ENCODE results near the gene RPL13. TPM values are rescaled to one million over a fixed set of nuclear protein-coding genes. Genes with fewer than 3 reads are reported as not detected.

The RPL13 gene
- total and polyA plus RNA-seq, 7 donors = 3,641 to 19,173 (median 7,437) TPM

GRCh38 chr16:89554343-89554742, 6.1 kb upstream of the RPL13 start:
- Histone ChIP-seq H3K27ac (no peak overlapping the region), H3K36me3 (peaks cover 23 to 79% (median 39%) of the 10 kb centered on the region in 4 donors), H3K9me3 (no peaks in the 10 kb centered on the region), H3K4me1 (peaks cover 0 to 2% (median 2%) of the 10 kb centered on the region in 4 donors), H3K4me3 (no peak overlapping the region), H3K27me3 (no peaks in the 10 kb centered on the region)
- WGBS, 2 donors = 96 to 97% methylated on average over 12 of the region's 12 CpGs
- intact Hi-C loops (cut with DNase I) = no loop called here
- no peak for TF ChIP-seq POLR2A (IDR thresholded peaks at IDR 0.05)
- no peak for TF ChIP-seq CTCF (IDR thresholded peaks at IDR 0.05)
- TF ChIP-seq EP300 (IDR thresholded peaks at IDR 0.05) = no peak
- TF ChIP-seq POLR2AphosphoS5 (IDR thresholded peaks at IDR 0.05) = no peak
- DNase-seq = no peak

GRCh38 chr16:89555265-89555664, 5.2 kb upstream of the RPL13 start:
- Histone ChIP-seq H3K9me3 (no peaks in the 10 kb centered on the region), H3K27me3 (no peaks in the 10 kb centered on the region), H3K4me1 (peaks cover 0 to 8% (median 8%) of the 10 kb centered on the region in 4 donors), H3K4me3 (no peak overlapping the region), H3K36me3 (peaks cover 20 to 70% (median 32%) of the 10 kb centered on the region in 4 donors), H3K27ac (no peak overlapping the region)
- 95% methylated on average over 16 of the region's 16 CpGs for WGBS, 2 donors
- intact Hi-C loops (cut with DNase I) = loop anchor here (5.0 kb wide), 2 partner anchors 48 to 218 kb away; partner anchors contain the start of gene SPG7
- no peak for DNase-seq
- no peak for TF ChIP-seq POLR2A (IDR thresholded peaks at IDR 0.05)
- TF ChIP-seq POLR2AphosphoS5 (IDR thresholded peaks at IDR 0.05) = no peak
- TF ChIP-seq CTCF (IDR thresholded peaks at IDR 0.05) = no peak
- no peak for TF ChIP-seq EP300 (IDR thresholded peaks at IDR 0.05)

GRCh38 chr16:89555780-89556179, 4.7 kb upstream of the RPL13 start:
- 90 to 92% methylated on average over 13 of the region's 13 CpGs for WGBS, 2 donors
- H3K4me1 ChIP-seq = peaks cover 0 to 8% (median 8%) of the 10 kb centered on the region in 4 donors
- H3K4me3 ChIP-seq = no peak overlapping the region
- no peaks in the 10 kb centered on the region for H3K27me3 ChIP-seq
- H3K36me3 ChIP-seq = peaks cover 20 to 64% (median 27%) of the 10 kb centered on the region in 4 donors
- intact Hi-C loops (cut with DNase I) = loop anchor here (5.0 kb wide), 2 partner anchors 48 to 218 kb away; partner anchors contain the start of gene SPG7
- DNase-seq = no peak
- H3K27ac ChIP-seq = no peak overlapping the region
- H3K9me3 ChIP-seq = no peaks in the 10 kb centered on the region
- no peak for TF ChIP-seq POLR2AphosphoS5 (IDR thresholded peaks at IDR 0.05)
- no peak for TF ChIP-seq POLR2A (IDR thresholded peaks at IDR 0.05)
- TF ChIP-seq CTCF (IDR thresholded peaks at IDR 0.05) = no peak
- TF ChIP-seq EP300 (IDR thresholded peaks at IDR 0.05) = no peak

GRCh38 chr16:89556750-89557689, 3.5 kb upstream of the RPL13 start:
- peaks cover 20 to 61% (median 28%) of the 10 kb centered on the region in 4 donors for H3K36me3 ChIP-seq
- DNase-seq = peak; percentile 81
- TF ChIP-seq POLR2AphosphoS5 (IDR thresholded peaks at IDR 0.05) = no peak
- TF ChIP-seq POLR2A (IDR thresholded peaks at IDR 0.05) = no peak
- no peak for TF ChIP-seq EP300 (IDR thresholded peaks at IDR 0.05)
- peak; percentile 24 to 68 (median 56) for TF ChIP-seq CTCF (IDR thresholded peaks at IDR 0.05)
- no peaks in the 10 kb centered on the region for H3K9me3 ChIP-seq
- intact Hi-C loops (cut with DNase I) = loop anchor here (5.0 kb wide), 2 partner anchors 50 to 220 kb away; partner anchors contain the start of gene SPG7
- peak overlapping the region in 1 of 4 donors; percentile 47 for H3K27ac ChIP-seq
- WGBS, 2 donors = 61 to 70% methylated on average over 34 of the region's 34 CpGs
- H3K27me3 ChIP-seq = no peaks in the 10 kb centered on the region
- H3K4me3 ChIP-seq = no peak overlapping the region
- H3K4me1 ChIP-seq = peaks cover 0 to 20% (median 17%) of the 10 kb centered on the region in 4 donors

Data from sigmoid colon (tissue), 7 donors.